ENCODE measurements around the gene MAP1LC3C.

DNA sequence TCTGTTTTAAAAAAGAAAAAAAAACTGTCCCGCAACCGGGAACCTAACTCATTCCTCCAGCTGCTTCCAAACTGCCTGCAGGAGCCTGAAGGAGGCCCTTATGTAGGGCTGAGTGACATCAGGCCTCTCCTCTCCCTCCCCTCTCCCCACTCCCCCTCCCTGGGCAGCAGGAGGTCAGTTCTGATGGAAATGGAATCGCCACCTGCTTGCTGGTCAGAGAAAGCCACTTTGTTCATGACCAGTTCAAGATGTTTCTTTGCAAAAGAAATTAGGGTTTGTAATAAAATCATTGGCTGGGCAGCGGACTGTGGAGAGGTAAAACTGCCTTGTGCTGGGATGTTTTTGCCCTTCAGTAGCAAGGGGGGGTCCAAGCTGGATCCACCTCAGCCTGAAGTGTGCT, at the start of gene MAP1LC3C:
- TF ChIP-seq, protein P1, sequence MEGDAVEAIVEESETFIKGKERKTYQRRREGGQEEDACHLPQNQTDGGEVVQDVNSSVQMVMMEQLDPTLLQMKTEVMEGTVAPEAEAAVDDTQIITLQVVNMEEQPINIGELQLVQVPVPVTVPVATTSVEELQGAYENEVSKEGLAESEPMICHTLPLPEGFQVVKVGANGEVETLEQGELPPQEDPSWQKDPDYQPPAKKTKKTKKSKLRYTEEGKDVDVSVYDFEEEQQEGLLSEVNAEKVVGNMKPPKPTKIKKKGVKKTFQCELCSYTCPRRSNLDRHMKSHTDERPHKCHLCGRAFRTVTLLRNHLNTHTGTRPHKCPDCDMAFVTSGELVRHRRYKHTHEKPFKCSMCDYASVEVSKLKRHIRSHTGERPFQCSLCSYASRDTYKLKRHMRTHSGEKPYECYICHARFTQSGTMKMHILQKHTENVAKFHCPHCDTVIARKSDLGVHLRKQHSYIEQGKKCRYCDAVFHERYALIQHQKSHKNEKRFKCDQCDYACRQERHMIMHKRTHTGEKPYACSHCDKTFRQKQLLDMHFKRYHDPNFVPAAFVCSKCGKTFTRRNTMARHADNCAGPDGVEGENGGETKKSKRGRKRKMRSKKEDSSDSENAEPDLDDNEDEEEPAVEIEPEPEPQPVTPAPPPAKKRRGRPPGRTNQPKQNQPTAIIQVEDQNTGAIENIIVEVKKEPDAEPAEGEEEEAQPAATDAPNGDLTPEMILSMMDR (IDR thresholded peaks at IDR 0.05), result no peak
- no peak for TF ChIP-seq ZFX (IDR thresholded peaks at IDR 0.05; ENCODE audit: borderline replicate concordance)

All from 22Rv1 (cell line).